Right lobe of liver (tissue), 6 donors: ENCODE results near the gene SPATA13. TPM values are rescaled to one million over a fixed set of nuclear protein-coding genes. Genes with fewer than 3 reads are reported as not detected.

ENCODE experiments used
- ATAC-seq, 4 donors: fragments of 200-7000 bp; cut with Tn5 transposase; one replicate each; pipeline ENCODE4 v1.9.1; 2020; ENCODE audit warnings: mild to moderate bottlenecking in 4 of 4, moderate library complexity in 4 of 4
- DNase-seq, 3 donors: peaks; one replicate each; pipeline ENCODE4 v3.0.0-alpha.2; 2020
- H3K27ac ChIP-seq, 3 donors: fragments of 200-600 bp; one replicate each; pipeline ENCODE4 v1.8.0; 2022
- H3K27me3 ChIP-seq, 2 donors: fragments of 200-600 bp; one replicate each; pipeline ENCODE4 v1.8.0; 2022
- H3K36me3 ChIP-seq, 4 donors: fragments of 200-600 bp; sonication (generic) in 1 of 4; one replicate each; pipeline versions ENCODE4 v1.5.1 to v1.8.0; 2017 to 2022; ENCODE audit warnings: control low read depth in 1 of 4
- H3K4me1 ChIP-seq, 4 donors: fragments of 200-600 bp; sonication (generic) in 1 of 4; one replicate each; pipeline versions ENCODE4 v1.5.1 to v1.8.0; 2017 to 2022; ENCODE audit warnings: control low read depth in 1 of 4
- H3K4me3 ChIP-seq, 3 donors: fragments of 200-600 bp; one replicate each; pipeline ENCODE4 v1.8.0; 2022
- H3K9me3 ChIP-seq, 4 donors: fragments of 200-600 bp; sonication (generic) in 1 of 4; one replicate each; pipeline versions ENCODE4 v1.5.1 to v1.8.0; 2017 to 2022; ENCODE audit warnings: control low read depth in 1 of 4
- POLR2A ChIP-seq: fragments of 450-650 bp; IDR thresholded peaks from one replicate; pipeline ENCODE4 v1.6.1; 2017; ENCODE audit warnings: antibody characterized with exemption, mild to moderate bottlenecking
- WGBS: methylation state at CpG from one replicate; pipeline ENCODE4 v1.1.6; 2018; ENCODE audit warnings: low coverage, low lambda C conversion rate; ENCODE audit not compliant: insufficient coverage; ENCODE audit errors: missing lambda C conversion rate; 5-methylcytosine and 5-hydroxymethylcytosine counted together
- intact Hi-C, 2 donors: fragments of 100-400 bp; cut with DNase I; formaldehyde crosslinking; loops; one replicate each; pipeline versions ENCODE4 v1.11.2 to v1.14.1; 2022
- total RNA-seq, 6 experiments: library from RNA; depleted of rRNA in 2 of 6; stranded (reverse); fragments of >200 nt in 2 of 6; fragmentation: NEBNext Ultra II Directional in 3 of 6; extraction: Animal tissue kit (Norgen Biotek cat#: 25700) in 3 of 6; gene quantifications; one replicate each; pipeline versions ENCODE4 v1.1.0 to v1.2.4, GENCODE V29; 2016 to 2023
- TF ChIP-seq, protein P1 (sequence below), 4 donors: fragments of 200-600 bp in 3 of 4; fragments of 450-650 bp in 1 of 4; IDR thresholded peaks; one replicate each; pipeline versions ENCODE4 v1.5.1 to v1.8.0; 2016 to 2022; ENCODE audit warnings: antibody characterized with exemption in 4 of 4, mild to moderate bottlenecking in 2 of 4
- donor health status: DM: no; HTN: yes; CAD: no.
- donor health status: DM: no; HTN: no; CAD: no.
- donor health status: DM: no; HTN: no; CAD: no.
- donor health status: DM: no; HTN: yes; CAD: no.
- donor health status: DM: no; HTN: yes; CAD: no.

SPATA13 gene
- total RNA-seq, 6 experiments from 2014 or later, result 21.5 to 39.9 (median 30.5) TPM

DNA sequence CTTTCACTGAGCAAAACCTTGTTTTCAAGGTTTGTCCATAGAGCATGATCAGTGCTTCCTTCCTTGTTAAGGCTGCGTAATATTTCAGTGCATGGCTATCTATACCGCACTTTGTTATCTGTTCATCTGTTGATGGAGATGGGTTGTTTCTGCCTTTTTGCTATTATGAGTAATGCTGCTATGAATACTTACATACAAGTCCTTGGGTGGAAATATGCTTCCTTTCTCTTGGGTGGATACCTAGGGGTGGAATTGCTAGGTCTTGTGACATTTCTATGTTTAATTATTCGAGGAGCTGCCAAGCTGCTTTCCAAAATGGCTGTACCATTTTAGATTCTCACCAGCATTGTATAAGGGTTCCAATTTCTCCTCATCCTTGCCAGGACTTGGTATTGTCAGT lies 70.9 kb downstream of the SPATA13 start:
- ATAC-seq (no peak), DNase-seq (no peak)
- Histone ChIP-seq H3K27ac (no peak overlapping the region), H3K36me3 (no peaks in the 10 kb centered on the region), H3K4me1 (peaks cover 0 to 16% (median 0%) of the 10 kb centered on the region in 4 donors), H3K9me3 (no peaks in the 10 kb centered on the region), H3K4me3 (no peak overlapping the region), H3K27me3 (no peaks in the 10 kb centered on the region)
- 88% methylated on average over 3 of the region's 3 CpGs for WGBS
- intact Hi-C loops, result no loop called here
- TF ChIP-seq POLR2A, result no peak
- TF ChIP-seq, protein P1, sequence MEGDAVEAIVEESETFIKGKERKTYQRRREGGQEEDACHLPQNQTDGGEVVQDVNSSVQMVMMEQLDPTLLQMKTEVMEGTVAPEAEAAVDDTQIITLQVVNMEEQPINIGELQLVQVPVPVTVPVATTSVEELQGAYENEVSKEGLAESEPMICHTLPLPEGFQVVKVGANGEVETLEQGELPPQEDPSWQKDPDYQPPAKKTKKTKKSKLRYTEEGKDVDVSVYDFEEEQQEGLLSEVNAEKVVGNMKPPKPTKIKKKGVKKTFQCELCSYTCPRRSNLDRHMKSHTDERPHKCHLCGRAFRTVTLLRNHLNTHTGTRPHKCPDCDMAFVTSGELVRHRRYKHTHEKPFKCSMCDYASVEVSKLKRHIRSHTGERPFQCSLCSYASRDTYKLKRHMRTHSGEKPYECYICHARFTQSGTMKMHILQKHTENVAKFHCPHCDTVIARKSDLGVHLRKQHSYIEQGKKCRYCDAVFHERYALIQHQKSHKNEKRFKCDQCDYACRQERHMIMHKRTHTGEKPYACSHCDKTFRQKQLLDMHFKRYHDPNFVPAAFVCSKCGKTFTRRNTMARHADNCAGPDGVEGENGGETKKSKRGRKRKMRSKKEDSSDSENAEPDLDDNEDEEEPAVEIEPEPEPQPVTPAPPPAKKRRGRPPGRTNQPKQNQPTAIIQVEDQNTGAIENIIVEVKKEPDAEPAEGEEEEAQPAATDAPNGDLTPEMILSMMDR (IDR thresholded peaks at IDR 0.05), result no peak

DNA sequence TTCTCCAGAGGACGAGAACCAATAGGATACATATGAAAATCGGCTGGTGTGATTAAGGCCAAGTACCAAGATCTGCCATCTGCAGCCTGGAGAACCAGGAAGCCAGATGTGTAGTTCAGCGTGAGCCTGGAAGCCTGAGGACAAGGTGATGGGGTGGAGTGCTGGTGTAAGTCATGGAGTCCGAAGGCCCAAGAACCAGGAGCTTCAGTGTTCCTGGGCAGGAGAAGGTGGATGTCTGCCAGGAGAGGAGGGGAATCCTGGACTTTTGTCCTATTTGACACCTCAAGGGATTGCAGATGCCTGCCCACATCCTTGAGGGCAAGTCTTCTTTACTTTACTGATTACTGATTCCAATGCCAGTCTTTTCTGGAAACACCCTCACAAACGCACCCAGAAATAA lies 71.5 kb downstream of the SPATA13 start:
- WGBS, result 80% methylated on average over 5 of the region's 5 CpGs

DNA sequence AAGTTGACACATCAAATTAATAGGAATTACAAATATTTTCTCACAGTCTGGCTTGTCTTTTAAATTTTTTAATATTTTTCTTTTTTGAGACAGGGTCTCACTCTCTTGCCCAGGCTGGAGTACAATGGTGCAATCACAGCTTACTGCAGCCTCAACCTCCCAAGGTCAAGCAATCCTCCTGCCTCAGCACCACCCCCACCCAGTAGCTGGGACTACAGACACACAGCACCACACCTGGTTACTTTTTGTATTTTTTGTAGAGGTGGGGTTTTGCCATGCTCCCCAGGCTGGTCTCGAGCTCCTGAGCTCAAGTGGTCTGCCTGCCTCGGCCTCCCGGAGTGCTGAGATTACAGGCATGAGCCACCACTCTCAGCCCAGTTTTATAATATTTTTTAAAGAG lies 72.0 kb downstream of the SPATA13 start:
- Histone ChIP-seq H3K36me3 (no peaks in the 10 kb centered on the region), H3K9me3 (no peaks in the 10 kb centered on the region), H3K27me3 (no peaks in the 10 kb centered on the region), H3K4me1 (peaks cover 0 to 16% (median 0%) of the 10 kb centered on the region in 4 donors), H3K27ac (no peak overlapping the region), H3K4me3 (no peak overlapping the region)
- TF ChIP-seq POLR2A, result no peak
- TF ChIP-seq, protein P1 (IDR thresholded peaks at IDR 0.05), result no peak
- intact Hi-C loops, result no loop called here
- no peak for DNase-seq
- no peak for ATAC-seq
- 97% methylated on average over 3 of the region's 3 CpGs for WGBS

More for the DNA sequence above, 71.5 kb downstream of the SPATA13 start:
- ATAC-seq (no peak), DNase-seq (no peak)
- no peaks in the 10 kb centered on the region for H3K36me3 ChIP-seq
- H3K9me3 ChIP-seq, result no peaks in the 10 kb centered on the region
- intact Hi-C loops, result no loop called here
- peaks cover 0 to 16% (median 0%) of the 10 kb centered on the region in 4 donors for H3K4me1 ChIP-seq
- no peaks in the 10 kb centered on the region for H3K27me3 ChIP-seq
- TF ChIP-seq POLR2A, result no peak
- TF ChIP-seq, protein P1 (IDR thresholded peaks at IDR 0.05), result no peak
- no peak overlapping the region for H3K27ac ChIP-seq
- H3K4me3 ChIP-seq, result no peak overlapping the region

DNA sequence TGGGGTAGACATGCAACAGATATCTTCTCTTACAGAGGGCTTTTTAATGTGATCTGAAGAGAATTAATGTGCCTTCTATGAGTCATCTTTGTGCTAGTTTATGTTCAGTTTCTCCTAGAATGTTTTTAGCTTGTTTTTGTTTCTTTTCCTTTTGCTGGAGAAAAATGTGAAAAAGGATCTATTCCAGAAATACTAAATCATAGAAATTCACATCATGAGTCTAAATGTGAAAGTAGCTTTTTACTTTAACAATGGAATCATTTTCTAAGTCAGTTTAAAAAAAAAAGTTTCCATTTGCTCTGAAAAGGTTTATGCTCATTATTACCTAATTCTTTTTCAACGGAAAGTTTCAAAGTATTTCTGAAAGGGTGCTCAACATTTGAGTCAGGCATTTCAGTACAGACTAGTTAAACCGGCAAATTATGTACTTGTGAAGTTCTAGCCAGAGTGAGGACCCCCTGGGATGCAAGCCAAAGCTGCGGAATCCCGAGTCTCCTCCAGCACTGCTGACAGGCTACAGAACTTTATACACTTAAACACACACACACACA lies 72.9 kb downstream of the SPATA13 start:
- TF ChIP-seq, protein P1 (IDR thresholded peaks at IDR 0.05), result no peak
- no peak for TF ChIP-seq POLR2A
- Histone ChIP-seq H3K9me3 (no peaks in the 10 kb centered on the region), H3K4me1 (peaks cover 0 to 16% (median 0%) of the 10 kb centered on the region in 4 donors), H3K27me3 (no peaks in the 10 kb centered on the region), H3K36me3 (no peaks in the 10 kb centered on the region), H3K27ac (no peak overlapping the region), H3K4me3 (no peak overlapping the region)
- DNase-seq (no peak), ATAC-seq (no peak)
- WGBS, result 26% methylated on average over 4 of the region's 4 CpGs
- intact Hi-C loops, result no loop called here
